COR-L47 (cell line): ENCODE results near the gene ORM2.

Source experiments
- DNase-seq: peaks from one replicate; lab custom pipeline; 2025; lab: John Stamatoyannopoulos, UW

ORM2 gene

GRCh38 chr9:114349713-114350480 is 20.2 kb downstream of the ORM2 start:
- DNase-seq: no peak

DNA sequence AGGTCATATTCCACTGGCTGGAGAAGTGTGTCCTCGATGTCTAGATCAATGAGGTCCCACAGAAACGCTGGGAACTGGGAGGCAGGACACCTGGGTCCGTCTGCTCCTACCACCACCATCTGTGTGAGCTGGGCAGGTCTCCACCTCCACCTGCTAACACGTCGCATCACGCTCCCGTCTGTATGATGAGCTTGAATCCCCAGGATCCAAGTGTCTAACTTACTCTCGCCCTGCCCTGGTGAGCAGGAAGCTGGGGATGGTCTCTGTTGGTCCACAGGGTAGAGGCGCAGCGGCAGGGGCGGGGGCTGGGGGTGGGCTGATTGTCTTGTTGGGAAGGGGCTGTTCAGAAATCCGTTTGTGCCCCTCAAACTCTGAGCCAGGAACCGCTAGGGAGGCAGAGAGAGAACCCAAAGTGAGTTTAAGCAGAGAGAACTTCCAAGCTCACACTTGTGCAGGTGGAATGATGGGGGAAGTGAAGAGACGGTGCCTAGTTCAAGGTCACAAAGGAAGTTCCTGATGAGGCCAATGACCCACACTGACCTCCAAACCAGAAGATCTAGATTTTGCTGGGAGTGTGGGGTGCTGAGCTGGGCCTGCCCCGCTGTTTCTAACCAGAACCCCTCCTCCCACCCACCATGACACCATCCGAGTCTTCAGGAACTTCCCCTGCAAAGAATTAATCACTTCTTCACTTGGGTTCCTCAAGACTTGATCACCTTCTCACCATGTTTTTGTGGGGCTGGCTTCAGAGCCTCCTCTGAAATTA is 21.1 kb downstream of the ORM2 start:
- no peak for DNase-seq

DNA sequence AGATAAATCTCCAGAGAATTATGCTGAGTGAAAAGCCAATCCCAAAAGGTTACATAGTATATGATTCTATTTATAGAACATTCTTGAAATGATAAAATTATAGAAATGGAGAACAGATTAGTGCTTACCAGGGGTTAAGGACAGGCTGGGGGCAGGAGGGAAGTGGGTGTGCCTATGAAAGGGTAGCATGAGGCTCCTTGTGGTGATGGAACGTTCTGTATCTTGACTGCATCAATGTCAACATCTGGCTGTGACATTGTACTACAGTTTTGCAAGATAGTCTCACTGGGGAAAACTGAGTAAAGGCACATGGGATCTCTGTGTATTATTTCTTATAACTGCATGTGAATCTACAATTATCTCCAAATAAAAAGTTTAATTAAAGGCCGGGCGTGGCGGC is 22.3 kb downstream of the ORM2 start:
- no peak for DNase-seq

- no peak for DNase-seq
Observed at GRCh38 chr9:114355821-114356220, 26.2 kb downstream of the ORM2 start.

GRCh38 chr9:114356792-114357191 is 27.1 kb downstream of the ORM2 start:
- no peak for DNase-seq

DNA sequence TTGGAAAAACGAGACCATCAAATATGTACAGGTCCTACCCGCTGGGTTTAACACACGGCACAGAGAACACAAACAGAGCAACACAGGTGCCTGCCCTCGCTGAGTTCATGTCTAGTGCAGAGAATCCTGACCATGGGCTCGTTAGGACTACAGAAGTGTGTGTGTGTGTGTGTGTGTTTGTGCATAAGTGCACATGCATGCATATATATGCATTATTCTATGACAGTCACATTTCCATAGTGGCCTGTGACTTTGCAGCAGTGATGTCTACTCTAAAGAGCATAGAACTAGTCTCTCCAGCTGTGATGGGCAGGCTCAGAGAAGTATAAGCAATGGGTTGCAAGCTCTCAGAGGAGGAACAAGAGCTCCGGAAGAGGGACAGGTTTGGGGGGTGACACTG is 27.7 kb downstream of the ORM2 start:
- DNase-seq: no peak

GRCh38 chr9:114357911-114358328 is 28.3 kb downstream of the ORM2 start:
- DNase-seq: no peak

GRCh38 chr9:114359801-114360200 is 30.1 kb downstream of the ORM2 start:
- no peak for DNase-seq

GRCh38 chr9:114361542-114361941 is 31.9 kb downstream of the ORM2 start:
- DNase-seq: no peak

GRCh38 chr9:114362394-114362793 is 32.7 kb downstream of the ORM2 start:
- no peak for DNase-seq

GRCh38 chr9:114363424-114363823 is 33.8 kb downstream of the ORM2 start:
- no peak for DNase-seq

DNA sequence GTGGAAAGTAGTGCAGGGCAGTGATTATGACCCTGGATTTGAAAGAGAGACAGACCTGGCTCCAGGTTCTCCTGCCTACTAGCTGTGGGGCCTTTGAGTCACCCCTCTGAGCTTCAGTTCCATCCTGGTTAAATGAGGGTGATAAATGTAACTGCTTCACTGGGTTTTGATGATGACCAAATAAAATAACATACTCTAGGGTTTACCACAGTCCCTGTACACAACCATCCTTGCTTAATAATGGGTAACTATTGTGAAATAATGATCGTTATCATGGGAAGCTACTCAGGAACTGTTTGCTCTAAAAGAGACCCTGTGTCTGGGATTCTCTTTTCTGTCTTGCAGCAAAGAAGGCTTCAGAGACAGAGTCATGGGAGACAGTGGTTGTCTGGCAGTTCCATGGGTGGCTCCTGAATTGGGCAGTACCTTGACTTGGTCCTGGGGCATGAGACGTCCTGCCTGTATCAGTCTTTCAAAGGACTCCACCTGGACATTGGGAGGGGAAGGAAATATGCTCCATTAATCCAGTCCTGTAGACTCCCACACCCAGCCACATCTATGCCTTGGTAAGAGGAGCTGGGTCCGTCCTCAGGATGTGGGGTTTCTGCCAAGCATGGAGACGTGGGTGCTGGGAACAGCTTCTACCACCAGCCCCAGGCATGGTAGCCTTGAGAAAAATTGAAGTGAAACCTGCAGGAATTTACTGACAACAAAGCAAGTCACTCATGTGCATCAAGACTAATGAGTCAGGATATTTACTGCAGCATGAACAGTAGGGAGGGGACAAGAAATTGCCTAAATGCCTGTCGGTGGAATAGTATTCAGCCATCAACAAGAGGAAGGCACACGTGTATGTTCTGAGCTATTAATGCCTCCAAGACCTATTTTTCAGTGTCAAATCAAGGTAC is 34.7 kb downstream of the ORM2 start:
- DNase-seq: no peak

DNA sequence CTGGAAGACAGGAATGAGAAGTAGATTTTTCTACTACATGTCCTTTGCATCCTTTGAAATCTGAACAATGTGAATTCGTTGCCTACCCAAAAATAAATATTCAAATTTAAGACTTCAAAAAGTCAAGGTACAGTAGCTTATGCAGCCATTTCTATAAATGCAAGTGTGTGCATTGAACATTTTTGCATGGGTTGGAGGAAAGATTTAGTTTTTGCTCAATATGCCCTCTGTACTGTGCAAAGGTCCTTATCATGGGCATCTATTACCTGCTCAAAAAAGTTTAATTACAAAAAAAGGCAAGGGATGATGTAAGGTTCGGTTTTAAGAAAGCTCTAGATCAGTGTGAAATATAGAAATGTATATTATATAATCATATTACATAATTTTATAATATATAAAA is 35.5 kb downstream of the ORM2 start:
- no peak for DNase-seq

DNA sequence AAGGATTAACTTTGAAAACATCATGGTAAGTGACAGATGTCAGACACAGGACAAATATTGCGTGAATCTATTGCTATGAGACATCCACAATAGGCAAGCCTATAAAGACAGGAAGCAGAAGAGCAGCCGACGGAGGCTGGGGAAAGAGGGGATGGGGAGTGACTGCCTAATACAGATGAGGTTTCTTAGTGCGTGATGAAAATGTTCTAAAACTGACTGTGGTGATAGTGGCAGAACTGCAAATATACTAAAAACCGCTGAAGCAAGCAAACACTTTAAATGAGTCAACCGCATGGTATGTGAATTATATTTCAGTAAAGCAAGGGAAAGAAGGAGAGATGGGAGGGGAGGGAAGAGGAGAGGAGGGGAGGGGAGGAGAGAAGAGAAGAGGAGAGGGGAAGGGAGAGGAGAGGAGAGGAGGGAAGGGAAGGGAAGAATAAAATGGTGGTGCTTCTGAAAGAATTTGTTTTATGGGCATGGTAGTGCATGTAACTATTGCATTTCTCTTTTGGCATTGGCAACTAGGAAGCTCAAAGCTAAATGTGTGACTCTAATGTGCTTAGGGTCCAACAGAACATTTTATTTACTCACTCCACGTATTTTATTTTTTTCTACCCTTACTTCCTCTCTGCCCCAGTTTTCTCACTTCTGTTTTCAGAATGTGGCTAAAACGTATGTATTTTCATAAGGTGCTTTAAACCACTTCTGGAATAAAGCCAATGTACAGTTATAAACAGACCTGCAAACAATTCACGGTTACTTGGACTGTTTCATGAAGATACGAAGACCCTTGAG is 36.9 kb downstream of the ORM2 start:
- no peak for DNase-seq

DNA sequence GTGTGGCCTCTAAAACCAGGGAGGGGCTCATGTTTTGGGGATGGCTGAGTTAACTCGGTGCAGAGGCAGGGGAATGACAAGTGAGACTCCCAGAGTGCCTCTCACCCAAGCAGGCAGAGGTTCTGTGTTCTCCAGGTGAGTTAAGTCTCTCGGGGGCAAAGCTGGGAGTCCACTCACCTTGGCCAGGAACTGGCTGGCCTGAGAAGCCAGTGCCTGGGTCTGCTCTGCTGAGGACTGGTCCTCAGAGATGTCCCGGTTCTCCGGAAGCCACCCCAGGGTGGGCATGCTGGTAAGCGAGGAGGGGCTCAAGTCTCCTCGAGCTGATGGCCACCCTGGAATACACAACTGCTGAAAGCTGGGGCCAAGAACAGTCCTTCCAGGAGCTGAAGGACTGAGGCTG is 37.7 kb downstream of the ORM2 start:
- DNase-seq: no peak

DNA sequence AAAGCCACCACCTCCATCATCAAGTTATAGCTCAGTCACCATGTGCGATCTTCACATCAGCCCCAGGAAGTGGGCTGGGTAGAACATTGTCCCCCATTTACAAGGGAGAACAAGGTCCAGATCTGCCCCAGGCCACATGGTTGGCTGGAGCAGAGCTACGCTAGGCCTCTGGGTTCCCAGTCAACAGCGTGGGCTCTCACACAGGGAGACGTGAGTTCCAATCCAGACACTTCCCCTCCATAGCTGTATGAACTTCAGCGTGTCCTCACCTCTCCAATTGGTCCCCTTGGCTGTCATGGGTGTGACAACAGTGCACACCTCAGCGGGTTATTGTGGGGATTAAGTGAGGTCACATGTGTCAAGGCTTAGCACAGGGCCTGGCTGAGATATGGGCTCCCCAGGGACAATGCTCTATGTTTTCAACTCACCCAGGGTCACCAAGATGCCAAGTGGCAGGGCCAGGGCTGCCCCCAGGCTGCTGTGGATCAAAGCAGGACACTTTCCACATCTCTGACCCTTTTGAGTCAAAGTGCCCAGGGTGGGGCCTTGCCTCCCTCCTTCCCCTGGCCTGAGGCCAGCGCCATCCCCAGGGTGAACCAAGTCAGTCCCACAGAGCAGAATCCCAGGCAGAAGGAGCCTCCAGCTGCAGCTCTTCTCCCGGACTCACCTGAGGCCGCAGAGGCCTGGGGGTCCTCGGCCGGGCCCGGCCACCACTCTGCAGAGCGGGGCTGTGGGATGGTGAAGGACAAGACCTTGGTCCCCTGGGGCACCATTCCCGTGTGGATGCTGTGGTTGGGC is 38.3 kb downstream of the ORM2 start:
- no peak for DNase-seq

DNA sequence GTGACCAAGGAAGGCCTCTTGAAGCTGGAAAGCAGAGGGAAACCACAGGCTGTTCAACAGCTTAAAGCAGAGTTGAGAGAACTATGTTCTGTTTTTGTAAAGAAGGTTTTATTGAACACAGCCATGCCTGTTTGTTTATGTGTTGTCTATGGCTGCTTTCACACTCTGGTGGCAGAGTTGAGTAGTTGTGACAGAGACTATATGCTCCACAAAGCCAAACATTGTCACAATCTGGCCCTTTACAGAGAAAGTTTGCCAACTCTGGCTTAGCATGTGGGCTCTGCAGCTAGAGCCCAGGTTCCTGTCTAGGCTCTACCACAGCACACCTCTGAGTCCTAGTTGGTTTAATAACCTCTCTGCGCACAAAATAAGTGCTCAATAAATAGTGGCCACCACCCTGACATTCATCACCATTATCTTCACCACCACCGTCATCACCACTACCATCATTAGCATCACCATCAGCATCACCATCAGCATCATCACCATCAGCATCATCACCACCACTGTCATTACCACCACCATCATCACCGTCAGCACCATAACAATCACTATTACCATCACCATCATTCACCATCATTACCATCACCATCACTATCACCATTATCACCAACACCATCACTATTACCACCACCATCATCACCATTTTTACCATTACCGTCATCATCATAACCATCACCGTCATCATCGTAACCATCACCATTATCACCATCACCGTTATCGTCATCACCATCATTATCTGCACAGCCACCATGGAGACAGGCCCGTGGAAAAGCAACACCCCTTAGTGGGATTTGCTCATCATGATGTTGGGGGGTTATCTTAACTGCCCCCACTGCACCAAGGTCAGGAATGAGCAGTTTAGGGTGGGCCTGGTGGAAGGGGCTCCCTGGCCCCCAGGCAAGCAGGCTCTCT is 39.8 kb downstream of the ORM2 start:
- no peak for DNase-seq

DNA sequence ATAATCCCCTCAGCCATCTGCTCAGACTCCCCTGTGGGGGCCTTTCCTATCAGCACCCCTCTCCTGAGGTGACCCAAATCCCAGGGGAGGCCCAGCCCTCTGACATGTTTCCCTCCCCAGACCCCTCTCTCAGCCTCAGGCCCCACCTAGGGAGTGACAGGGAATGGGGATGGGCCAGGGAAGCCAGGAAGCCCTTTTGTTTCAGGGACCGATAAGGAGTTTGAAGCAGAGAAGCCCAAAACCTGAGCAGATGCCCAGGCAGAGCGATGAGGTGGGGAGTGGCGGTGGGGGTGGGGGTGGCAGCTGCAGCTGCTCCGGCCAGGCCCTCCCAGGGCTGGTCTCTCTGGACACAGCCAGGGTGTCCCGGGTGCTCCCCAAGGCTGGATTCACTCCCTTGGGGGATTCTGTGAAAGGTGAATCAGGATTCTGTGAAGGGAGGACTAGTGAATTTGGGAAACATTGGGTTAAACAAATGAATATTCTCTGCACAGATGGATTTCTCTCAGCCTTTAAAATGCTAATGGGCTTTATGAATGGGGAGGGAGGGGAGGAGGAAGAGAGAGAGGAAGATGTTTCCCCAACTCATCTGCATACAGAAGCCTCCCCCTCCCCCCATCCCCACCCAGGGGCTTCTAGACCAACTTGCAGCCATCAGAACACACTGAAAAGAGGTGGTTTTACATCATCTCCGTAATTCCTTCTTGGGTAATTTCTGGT is 40.7 kb downstream of the ORM2 start:
- DNase-seq: no peak

- no peak for DNase-seq
Observed at GRCh38 chr9:114370968-114371320, 41.3 kb downstream of the ORM2 start.
